Prostate gland (tissue), 2 donors: ENCODE results near the gene B4GALT1. TPM values are rescaled to one million over a fixed set of nuclear protein-coding genes. Genes with fewer than 3 reads are reported as not detected.

Source experiments
- DNase-seq: peaks from one replicate; pipeline ENCODE4 v3.0.0-alpha.2; 2019; ENCODE audit warnings: low spot score
- H3K27ac ChIP-seq, 2 donors: fragments of 200-600 bp; sonication (generic); 2 replicates each; pipeline ENCODE4 v1.5.1; 2017 to 2019
- H3K27me3 ChIP-seq: fragments of 200-600 bp; sonication (generic); replicated peaks from 2 replicates; pipeline ENCODE4 v1.5.1; 2019; ENCODE audit not compliant: insufficient read depth
- H3K36me3 ChIP-seq, 2 donors: fragments of 200-600 bp; sonication (generic); 1 replicate in 1 of 2; 2 replicates in 1 of 2; pipeline versions ENCODE4 v1.5.1 to v1.8.1; 2017 to 2019
- H3K4me1 ChIP-seq: fragments of 200-600 bp; sonication (generic); replicated peaks from 2 replicates; pipeline ENCODE4 v1.5.1; 2019
- H3K4me3 ChIP-seq, 2 donors: fragments of 200-600 bp; sonication (generic); 2 replicates each; pipeline ENCODE4 v1.5.1; 2017 to 2019
- H3K9me3 ChIP-seq: fragments of 200-600 bp; sonication (generic); 2 replicates; pipeline ENCODE4 v1.5.1; 2017
- CTCF ChIP-seq, 4 experiments: fragments of 200-600 bp in 2 of 4; fragments of 450-650 bp in 2 of 4; sonication (generic) in 2 of 4; IDR thresholded peaks; 1 replicate in 3 of 4; 2 replicates in 1 of 4; pipeline ENCODE4 v1.5.1; 2016 to 2019; ENCODE audit warnings: antibody characterized with exemption in 4 of 4, mild to moderate bottlenecking in 2 of 4, moderate library complexity in 2 of 4
- POLR2A ChIP-seq: fragments of 450-650 bp; IDR thresholded peaks from one replicate; pipeline ENCODE4 v1.6.1; 2016; ENCODE audit warnings: antibody characterized with exemption, mild to moderate bottlenecking
- POLR2AphosphoS5 ChIP-seq: sonication (generic); formaldehyde crosslinking; IDR thresholded peaks from one replicate; pipeline ENCODE4 v1.6.1; 2017; ENCODE audit warnings: antibody characterized with exemption
- WGBS: methylation state at CpG from one replicate; pipeline ENCODE4 v1.1.5; 2018; 5-methylcytosine and 5-hydroxymethylcytosine counted together
- intact Hi-C: fragments of 100-400 bp; cut with DNase I; formaldehyde crosslinking; loops from one replicate; pipeline ENCODE4 v1.14.2; 2022
- total RNA-seq, 2 donors: library from RNA; depleted of rRNA; stranded (reverse); fragments of >200 nt; gene quantifications; one replicate each; pipeline ENCODE4 v1.1.0, GENCODE V29; 2016

The B4GALT1 gene
- total RNA-seq, 2 donors from 2014 or later = 153 to 185 TPM

- H3K9me3 ChIP-seq = no peaks in the 10 kb centered on the region
- DNase-seq = no peak
- 93% methylated on average over 8 of the region's 8 CpGs for WGBS
- no peak for TF ChIP-seq CTCF (IDR thresholded peaks at IDR 0.05)
- TF ChIP-seq POLR2AphosphoS5 = no peak
- TF ChIP-seq POLR2A = no peak
- intact Hi-C loops = no loop called here
- no peaks in the 10 kb centered on the region for H3K4me1 ChIP-seq
- H3K27ac ChIP-seq = no peak overlapping the region
- H3K27me3 ChIP-seq = no peaks in the 10 kb centered on the region
- H3K36me3 ChIP-seq = no peaks in the 10 kb centered on the region
- no peak overlapping the region for H3K4me3 ChIP-seq
These were observed 63.4 kb downstream of the B4GALT1 start for GRCh38 chr9:33103501-33104281.

GRCh38 chr9:33102551-33103210 is 64.5 kb downstream of the B4GALT1 start:
- no peak for DNase-seq

GRCh38 chr9:33101104-33101951 is 65.8 kb downstream of the B4GALT1 start:
- Histone ChIP-seq H3K9me3 (no peaks in the 10 kb centered on the region), H3K4me1 (no peaks in the 10 kb centered on the region), H3K27me3 (no peaks in the 10 kb centered on the region), H3K4me3 (no peak overlapping the region), H3K36me3 (no peaks in the 10 kb centered on the region), H3K27ac (no peak overlapping the region)
- WGBS = 75% methylated on average over 10 of the region's 10 CpGs
- intact Hi-C loops = no loop called here
- TF ChIP-seq POLR2AphosphoS5 = no peak
- TF ChIP-seq CTCF (IDR thresholded peaks at IDR 0.05) = no peak
- TF ChIP-seq POLR2A = no peak
- no peak for DNase-seq

More at GRCh38 chr9:33102551-33103210, 64.5 kb downstream of the B4GALT1 start:
- H3K27ac ChIP-seq = no peak overlapping the region
- H3K36me3 ChIP-seq = no peaks in the 10 kb centered on the region
- TF ChIP-seq POLR2AphosphoS5 (no peak), CTCF (IDR thresholded peaks at IDR 0.05) (no peak), POLR2A (no peak)
- intact Hi-C loops = no loop called here
- H3K9me3 ChIP-seq = no peaks in the 10 kb centered on the region
- no peaks in the 10 kb centered on the region for H3K27me3 ChIP-seq
- no peaks in the 10 kb centered on the region for H3K4me1 ChIP-seq
- no peak overlapping the region for H3K4me3 ChIP-seq
- WGBS = 97% methylated on average over 13 of the region's 13 CpGs

- no peak for DNase-seq
- no peaks in the 10 kb centered on the region for H3K27me3 ChIP-seq
- no peak overlapping the region for H3K4me3 ChIP-seq
- intact Hi-C loops = no loop called here
- no peaks in the 10 kb centered on the region for H3K9me3 ChIP-seq
- TF ChIP-seq POLR2A = no peak
- no peak for TF ChIP-seq POLR2AphosphoS5
- no peak for TF ChIP-seq CTCF (IDR thresholded peaks at IDR 0.05)
- no peaks in the 10 kb centered on the region for H3K4me1 ChIP-seq
- no peaks in the 10 kb centered on the region for H3K36me3 ChIP-seq
- 86% methylated on average over 2 of the region's 2 CpGs for WGBS
- H3K27ac ChIP-seq = no peak overlapping the region
These were observed 67.4 kb downstream of the B4GALT1 start for GRCh38 chr9:33099754-33100153.
